ENCODE measurements around the gene RFC2.

DNA sequence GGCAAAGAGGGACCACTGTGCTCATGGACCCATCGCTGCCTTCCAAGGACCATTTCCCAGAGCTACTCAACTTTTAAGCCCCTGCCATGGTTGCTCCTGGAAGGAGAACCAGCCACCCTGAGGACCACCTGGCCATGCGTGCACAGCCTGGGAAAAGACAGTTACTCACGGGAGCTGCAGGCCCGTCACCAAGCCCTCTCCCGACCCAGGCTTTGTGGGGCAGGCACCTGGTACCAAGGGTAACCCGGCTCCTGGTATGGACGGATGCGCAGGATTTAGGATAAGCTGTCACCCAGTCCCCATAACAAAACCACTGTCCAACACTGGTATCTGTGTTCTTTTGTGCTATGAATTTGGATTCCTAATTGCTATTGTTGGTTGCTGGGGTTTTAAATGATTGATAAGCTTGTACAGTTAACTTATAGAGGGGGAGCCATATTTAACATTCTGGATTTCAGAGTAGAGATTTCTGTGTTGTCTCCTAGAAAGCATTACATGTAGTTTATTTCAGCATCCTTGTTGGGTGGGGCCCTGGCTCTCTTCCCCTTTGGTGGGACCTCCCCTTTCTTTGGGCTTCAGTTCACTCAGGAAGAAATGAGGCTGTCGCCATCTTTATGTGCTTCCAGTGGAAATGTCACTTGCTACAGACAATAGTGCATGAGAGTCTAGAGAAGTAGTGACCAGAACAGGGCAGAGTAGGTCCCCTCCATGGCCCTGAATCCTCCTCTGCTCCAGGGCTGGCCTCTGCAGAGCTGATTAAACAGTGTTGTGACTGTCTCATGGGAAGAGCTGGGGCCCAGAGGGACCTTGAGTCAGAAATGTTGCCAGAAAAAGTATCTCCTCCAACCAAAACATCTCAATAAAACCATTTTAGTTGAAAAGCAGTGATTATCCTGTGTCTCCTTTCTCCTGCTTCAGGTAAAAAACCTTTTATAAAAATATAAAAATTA lies 25.0 kb downstream of the RFC2 start:
- TF ChIP-seq, protein P1, sequence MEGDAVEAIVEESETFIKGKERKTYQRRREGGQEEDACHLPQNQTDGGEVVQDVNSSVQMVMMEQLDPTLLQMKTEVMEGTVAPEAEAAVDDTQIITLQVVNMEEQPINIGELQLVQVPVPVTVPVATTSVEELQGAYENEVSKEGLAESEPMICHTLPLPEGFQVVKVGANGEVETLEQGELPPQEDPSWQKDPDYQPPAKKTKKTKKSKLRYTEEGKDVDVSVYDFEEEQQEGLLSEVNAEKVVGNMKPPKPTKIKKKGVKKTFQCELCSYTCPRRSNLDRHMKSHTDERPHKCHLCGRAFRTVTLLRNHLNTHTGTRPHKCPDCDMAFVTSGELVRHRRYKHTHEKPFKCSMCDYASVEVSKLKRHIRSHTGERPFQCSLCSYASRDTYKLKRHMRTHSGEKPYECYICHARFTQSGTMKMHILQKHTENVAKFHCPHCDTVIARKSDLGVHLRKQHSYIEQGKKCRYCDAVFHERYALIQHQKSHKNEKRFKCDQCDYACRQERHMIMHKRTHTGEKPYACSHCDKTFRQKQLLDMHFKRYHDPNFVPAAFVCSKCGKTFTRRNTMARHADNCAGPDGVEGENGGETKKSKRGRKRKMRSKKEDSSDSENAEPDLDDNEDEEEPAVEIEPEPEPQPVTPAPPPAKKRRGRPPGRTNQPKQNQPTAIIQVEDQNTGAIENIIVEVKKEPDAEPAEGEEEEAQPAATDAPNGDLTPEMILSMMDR (IDR thresholded peaks at IDR 0.05) = no peak
- no peak for TF ChIP-seq POLR2A (IDR thresholded peaks at IDR 0.05)

Data from vagina (tissue), 2 donors.